Transverse colon (tissue), 3 donors: Measurements from ENCODE around the gene KSR1.

Experiments
- CTCF ChIP-seq, 5 experiments: fragments of 200-600 bp in 3 of 5; fragments of 450-650 bp in 2 of 5; sonication (generic) in 3 of 5; IDR thresholded peaks; 1 replicate in 2 of 5; 2 replicates in 3 of 5; pipeline ENCODE4 v1.5.1; 2016 to 2017; ENCODE audit warnings: antibody characterized with exemption in 5 of 5, inconsistent platforms in 3 of 5, mild to moderate bottlenecking in 2 of 5, moderate library complexity in 1 of 5
- POLR2A ChIP-seq: fragments of 450-650 bp; IDR thresholded peaks from one replicate; pipeline ENCODE4 v1.6.1; 2016; ENCODE audit warnings: antibody characterized with exemption, mild to moderate bottlenecking, moderate library complexity

GRCh38 chr17:27615121-27615520 is 158.9 kb downstream of the KSR1 start:
- TF ChIP-seq CTCF (IDR thresholded peaks at IDR 0.05) (no peak), POLR2A (no peak)
